H1 (cell line): ENCODE data around the gene DGKD. TPM values are rescaled to one million over a fixed set of nuclear protein-coding genes. Genes with fewer than 3 reads are reported as not detected.

ENCODE experiments used
- CTCF ChIA-PET: fragments of 300-600 bp; sonication (Branson Sonifier 250); formaldehyde crosslinking; loops from one replicate; lab custom pipeline; 2021; ENCODE audit not compliant: partially characterized antibody; lab: Charles Lee
- POLR2A ChIA-PET: fragments of 300-600 bp; sonication (Branson Sonifier 250); formaldehyde crosslinking; loops from one replicate; lab custom pipeline; 2021; ENCODE audit warnings: inconsistent platforms; ENCODE audit not compliant: partially characterized antibody; lab: Charles Lee
- DNase-seq, 2 experiments: peaks; one replicate each; pipeline versions ENCODE4 v3.0.0 to v3.0.0-alpha.2; 2010 to 2022; ENCODE audit warnings: low spot score in 2 of 2, low read depth in 1 of 2, mixed read lengths in 1 of 2
- FAIRE-seq: peaks from 2 replicates; lab custom pipeline; 2011; peaks lifted over from hg19 to GRCh38; lab: Jason Lieb, UNC
- H2AFZ ChIP-seq: 2 replicates; pipeline ENCODE4 v1.8.1; 2012; ENCODE audit warnings: low read length, inconsistent platforms
- H2AK5ac ChIP-seq: 2 replicates; pipeline ENCODE4 v1.6.1; 2013; ENCODE audit warnings: low read depth, low read length
- H2BK120ac ChIP-seq: replicated peaks from 2 replicates; pipeline ENCODE3; 2013; ENCODE audit warnings: low read depth, low read length, inconsistent platforms
- H2BK12ac ChIP-seq: 2 replicates; pipeline ENCODE4 v1.6.1; 2013; ENCODE audit warnings: low read depth, low read length
- H2BK15ac ChIP-seq: 2 replicates; pipeline ENCODE4 v1.6.1; 2013; ENCODE audit warnings: low read length
- H2BK20ac ChIP-seq: 2 replicates; pipeline ENCODE4 v1.6.1; 2013; ENCODE audit warnings: low read length
- H2BK5ac ChIP-seq: 2 replicates; pipeline ENCODE4 v1.6.1; 2013; ENCODE audit warnings: low read depth, low read length
- H3K14ac ChIP-seq: 2 replicates; pipeline ENCODE4 v1.6.1; 2013; ENCODE audit warnings: inconsistent platforms; ENCODE audit not compliant: insufficient read length
- H3K18ac ChIP-seq: 2 replicates; pipeline ENCODE4 v1.6.1; 2013; ENCODE audit warnings: low read length; ENCODE audit errors: extremely low read depth
- H3K23ac ChIP-seq: 2 replicates; pipeline ENCODE4 v1.6.1; 2013; ENCODE audit warnings: inconsistent platforms; ENCODE audit not compliant: insufficient read length
- H3K23me2 ChIP-seq: 2 replicates; pipeline ENCODE4 v1.6.1; 2013; ENCODE audit warnings: low read depth, low read length
- H3K27ac ChIP-seq: 2 replicates; pipeline ENCODE4 v1.6.1; 2011; ENCODE audit warnings: low read depth, low read length, inconsistent platforms
- H3K27me3 ChIP-seq, 4 experiments: replicated peaks in 1 of 4; 1 replicate in 1 of 4; 2 replicates in 3 of 4; pipeline versions ENCODE4 v1.6.1 to v1.8.1; 2011 to 2013; ENCODE audit warnings: low read length in 3 of 4, mild to moderate bottlenecking in 3 of 4, inconsistent platforms in 2 of 4, mixed read lengths in 2 of 4, moderate library complexity in 1 of 4; ENCODE audit not compliant: control insufficient read depth in 3 of 4, insufficient read depth in 3 of 4; ENCODE audit errors: extremely low read depth in 1 of 4
- H3K36me3 ChIP-seq, 4 experiments: 2 replicates each; pipeline versions ENCODE4 v1.6.1 to v1.8.1; 2011 to 2013; ENCODE audit warnings: mild to moderate bottlenecking in 4 of 4, low read length in 3 of 4, moderate library complexity in 2 of 4, control low read depth in 1 of 4, inconsistent platforms in 1 of 4; ENCODE audit not compliant: insufficient read depth in 4 of 4, control insufficient read depth in 2 of 4
- H3K4ac ChIP-seq: replicated peaks from 2 replicates; pipeline ENCODE3; 2013; ENCODE audit warnings: low read length, low read depth, mixed read lengths, inconsistent platforms; ENCODE audit not compliant: insufficient read length
- H3K4me1 ChIP-seq, 4 experiments: replicated peaks in 1 of 4; 1 replicate in 1 of 4; 2 replicates in 3 of 4; pipeline versions ENCODE4 v1.6.1 to v1.8.1; 2011 to 2013; ENCODE audit warnings: low read length in 3 of 4, inconsistent platforms in 2 of 4, mixed read lengths in 1 of 4; ENCODE audit not compliant: insufficient read depth in 4 of 4, control insufficient read depth in 3 of 4
- H3K4me2 ChIP-seq, 2 experiments: 2 replicates each; pipeline versions ENCODE4 v1.6.1 to v1.8.1; 2011 to 2013; ENCODE audit warnings: low read depth in 2 of 2, low read length in 2 of 2, control low read depth in 1 of 2, inconsistent platforms in 1 of 2, mild to moderate bottlenecking in 1 of 2; ENCODE audit not compliant: insufficient read depth in 1 of 2
- H3K4me3 ChIP-seq, 4 experiments: fragments of 200-600, 300-600 bp in 1 of 4; sonication (generic), shearing (Covaris generic), sonication (Bioruptor Twin) in 1 of 4; 2 replicates each; pipeline versions ENCODE4 v1.5.1 to v1.8.1; 2011 to 2016; ENCODE audit warnings: low read length in 4 of 4, low read depth in 3 of 4, control low read depth in 2 of 4, inconsistent platforms in 2 of 4, mild to moderate bottlenecking in 2 of 4, mixed read lengths in 1 of 4, moderate library complexity in 1 of 4; ENCODE audit not compliant: insufficient read depth in 2 of 4; ENCODE audit errors: extremely low read depth in 1 of 4
- H3K56ac ChIP-seq: replicated peaks from 2 replicates; pipeline ENCODE3; 2013; ENCODE audit warnings: low read depth, mild to moderate bottlenecking, mixed read lengths, low read length, inconsistent platforms; ENCODE audit not compliant: insufficient read length
- H3K79me1 ChIP-seq: 2 replicates; pipeline ENCODE4 v1.6.1; 2013; ENCODE audit warnings: low read depth, low read length, control low read depth
- H3K79me2 ChIP-seq, 2 experiments: 2 replicates each; pipeline versions ENCODE4 v1.6.1 to v1.8.1; 2012 to 2013; ENCODE audit warnings: low read length in 2 of 2, mild to moderate bottlenecking in 2 of 2, inconsistent platforms in 1 of 2; ENCODE audit not compliant: insufficient read depth in 2 of 2, control insufficient read depth in 1 of 2
- H3K9ac ChIP-seq, 4 experiments: replicated peaks in 1 of 4; 1 replicate in 1 of 4; 2 replicates in 3 of 4; pipeline versions ENCODE4 v1.6.1 to v1.8.1; 2011 to 2013; ENCODE audit warnings: low read depth in 3 of 4, low read length in 3 of 4, control low read depth in 2 of 4, mild to moderate bottlenecking in 2 of 4, moderate library complexity in 2 of 4, inconsistent platforms in 1 of 4; ENCODE audit errors: extremely low read depth in 1 of 4
- H3K9me3 ChIP-seq, 2 experiments: 2 replicates each; pipeline versions ENCODE4 v1.6.1 to v1.8.1; 2012 to 2013; ENCODE audit warnings: mild to moderate bottlenecking in 2 of 2, moderate library complexity in 2 of 2, control low read depth in 1 of 2, inconsistent platforms in 1 of 2, low read depth in 1 of 2, low read length in 1 of 2, mixed read lengths in 1 of 2; ENCODE audit not compliant: insufficient read depth in 2 of 2
- H4K20me1 ChIP-seq, 2 experiments: replicated peaks in 1 of 2; 2 replicates each; pipeline versions ENCODE3 to v1.8.1; 2011 to 2013; ENCODE audit warnings: inconsistent platforms in 2 of 2, low read length in 2 of 2, mild to moderate bottlenecking in 1 of 2; ENCODE audit not compliant: insufficient read depth in 2 of 2, control insufficient read depth in 1 of 2
- H4K5ac ChIP-seq: 2 replicates; pipeline ENCODE4 v1.6.1; 2013; ENCODE audit warnings: low read length, low read depth, mixed read lengths, inconsistent platforms; ENCODE audit not compliant: insufficient read length
- H4K8ac ChIP-seq: 2 replicates; pipeline ENCODE4 v1.8.0; 2013; ENCODE audit warnings: mild to moderate bottlenecking, moderate library complexity, low read length, inconsistent platforms; ENCODE audit not compliant: insufficient read depth; ENCODE audit errors: extremely low read depth
- H4K91ac ChIP-seq: replicated peaks from 2 replicates; pipeline ENCODE3; 2013; ENCODE audit warnings: low read length, mixed read lengths, inconsistent platforms; ENCODE audit not compliant: insufficient read length
- CBX8 ChIP-seq: fragments of 300-800, 300-1000 bp; sonication (generic); IDR thresholded peaks from 2 replicates; pipeline ENCODE4 v1.7.1; 2016; ENCODE audit warnings: low read depth, low read length, borderline replicate concordance
- CREB1 ChIP-seq: IDR thresholded peaks from 2 replicates; pipeline ENCODE4 v1.6.1; 2012; ENCODE audit warnings: inconsistent platforms
- EGR1 ChIP-seq: IDR thresholded peaks from 2 replicates; pipeline ENCODE4 v1.6.1; 2011; ENCODE audit warnings: low read depth, low read length, borderline replicate concordance
- JUN ChIP-seq: IDR thresholded peaks from 2 replicates; pipeline ENCODE4 v1.6.1; 2011; ENCODE audit warnings: low read depth, mild to moderate bottlenecking, improper control_type of control experiment, low read length
- KDM1A ChIP-seq: fragments of 200-600, 300-600 bp; sonication (generic); IDR thresholded peaks from 2 replicates; pipeline ENCODE4 v1.7.1; 2016; ENCODE audit warnings: mild to moderate bottlenecking, low read length, borderline replicate concordance
- RFX5 ChIP-seq: IDR thresholded peaks from 2 replicates; pipeline ENCODE4 v1.6.1; 2011; ENCODE audit warnings: low read depth, low read length, improper control_type of control experiment, borderline replicate concordance
- SAP30 ChIP-seq: fragments of 300-600 bp; sonication (generic); IDR thresholded peaks from 2 replicates; pipeline ENCODE4 v1.7.1; 2012; ENCODE audit warnings: low read length, moderate library complexity, mild to moderate bottlenecking, inconsistent platforms; ENCODE audit not compliant: insufficient read depth, insufficient replicate concordance
- SRF ChIP-seq: IDR thresholded peaks from 2 replicates; pipeline ENCODE4 v1.6.1; 2011; ENCODE audit warnings: mild to moderate bottlenecking, low read depth, low read length, moderate library complexity
- WGBS, 2 experiments: shearing (Covaris generic) in 1 of 2; methylation state at CpG; one replicate each; pipeline versions ENCODE4 v1.1.6 to v1.1.7; 2013 to 2015; ENCODE audit warnings: low lambda C conversion rate in 2 of 2, mixed read lengths in 2 of 2, inconsistent platforms in 1 of 2, low coverage in 1 of 2, missing lambda C conversion rate in 1 of 2; ENCODE audit not compliant: insufficient replicate concordance in 2 of 2, insufficient coverage in 1 of 2, insufficient read length in 1 of 2; ENCODE audit errors: extremely low coverage in 1 of 2, missing lambda C conversion rate in 1 of 2; 5-methylcytosine and 5-hydroxymethylcytosine counted together
- polyA plus RNA-seq, 7 experiments: library from polyadenylated mRNA; depleted of rRNA in 3 of 7; stranded (reverse) in 5 of 7; unstranded in 2 of 7; fragments of >200 nt in 5 of 7; fragments of 200-250 nt in 2 of 7; gene quantifications; 1 replicate in 5 of 7; 2 replicates in 1 of 7; 4 replicates in 1 of 7; pipeline versions ENCODE4 v1.2.1 to v1.2.3, GENCODE V29; 2011 to 2013; ENCODE audit warnings: missing spikeins in 2 of 7, mixed read lengths in 2 of 7
- total RNA-seq: library from RNA; stranded (reverse); fragmentation: NEBNext Ultra II Directional; extraction: Animal tissue kit (Norgen Biotek cat#: 25700); gene quantifications from 2 replicates; pipeline ENCODE4 v1.2.1, GENCODE V29; 2021

The DGKD gene
- total and polyA plus RNA-seq, 2 of the 8 experiments (the other 6 are each of a cell fraction or from before 2014, with no cell fraction given): 7.7 to 30.9 TPM

DNA sequence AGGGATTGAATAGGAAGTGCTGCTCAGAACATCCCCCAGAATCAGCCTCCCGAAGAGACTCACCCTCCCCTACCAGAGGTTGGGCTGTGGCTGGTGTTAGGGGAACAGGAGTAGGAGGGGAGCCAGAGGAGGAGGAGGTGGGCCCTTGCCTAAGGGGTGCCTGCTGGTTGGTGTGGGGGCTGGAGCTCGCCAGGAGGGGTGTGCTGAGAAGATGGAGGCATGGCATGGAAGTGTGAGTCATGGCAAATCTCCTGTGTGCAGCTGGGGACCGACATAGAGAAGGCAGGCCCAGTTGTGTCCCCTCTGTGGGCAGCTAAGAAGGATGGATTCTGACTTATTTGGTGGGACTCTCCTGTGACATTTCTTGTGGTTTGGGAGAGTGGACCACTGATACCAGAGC lies 73.7 kb downstream of the DGKD start:
- Histone ChIP-seq H3K4ac (no peak overlapping the region), H3K4me1 (no peaks in the 10 kb centered on the region), H3K14ac (no peak overlapping the region), H3K56ac (no peak overlapping the region), H3K18ac (no peak overlapping the region), H2BK20ac (no peak overlapping the region), H2BK120ac (no peak overlapping the region), H2BK12ac (no peak overlapping the region), H4K5ac (no peak overlapping the region), H2BK15ac (no peak overlapping the region), H3K79me1 (peaks cover 4% of the 10 kb centered on the region), H3K4me2 (no peak overlapping the region), H3K9me3 (peaks cover 0 to 2% of the 10 kb centered on the region in 2 experiments; a peak in 3 of 4 replicates), H3K79me2 (peaks cover 0 to 3% of the 10 kb centered on the region in 2 experiments; a peak in 1 of 4 replicates), H4K20me1 (peaks cover 0 to 2% of the 10 kb centered on the region in 2 experiments), H3K9ac (no peak overlapping the region), H2AK5ac (no peak overlapping the region), H2BK5ac (no peak overlapping the region), H2AFZ (no peak overlapping the region), H4K91ac (no peak overlapping the region), H3K23me2 (no peaks in the 10 kb centered on the region), H3K23ac (no peak overlapping the region), H3K27ac (no peak overlapping the region), H3K36me3 (0 out of 8 replicates have a peak, but pooled peaks cover 0 to 2% (median 0%) of the 10 kb centered on the region in 4 experiments), H3K27me3 (no peaks in the 10 kb centered on the region), H4K8ac (no peak overlapping the region), H3K4me3 (no peak overlapping the region)
- TF ChIP-seq CREB1 (no peak), JUN (no peak), RFX5 (no peak), KDM1A (no peak), SAP30 (no peak), SRF (no peak), CBX8 (no peak), EGR1 (no peak)
- DNase-seq (peak in 1 of 2 experiments; percentile 28), FAIRE-seq (no peak)
- WGBS, 2 experiments: 95% methylated on average over 3 of the region's 3 CpGs; no CpG with 5 or more reads in 1 of the 2 experiments
- CTCF ChIA-PET: interaction anchor here (0.6 to 1.4 kb wide), 7 partner anchors 9 to 283 kb away, joined by 3 to 4 read pairs (median 3); no protein-coding TSS in a partner anchor
- POLR2A ChIA-PET: no interaction called here
